Loucy (cell line): ENCODE results near the gene RASGRP1.

ENCODE experiments used
- H2AFZ ChIP-seq: fragments of 200-600 bp; sonication (generic); 2 replicates; pipeline ENCODE4 v1.6.0; 2016; ENCODE audit warnings: antibody characterized with exemption, mild to moderate bottlenecking, low read length, moderate library complexity
- H3F3A ChIP-seq: fragments of 200-600 bp; 2 replicates; pipeline ENCODE4 v1.6.0; 2016; ENCODE audit warnings: antibody characterized with exemption, low read depth, mild to moderate bottlenecking
- H3K27me3 ChIP-seq: fragments of 200-600 bp; sonication (generic); 2 replicates; pipeline ENCODE4 v1.6.1; 2014; ENCODE audit warnings: low read length, mild to moderate bottlenecking; ENCODE audit not compliant: insufficient read depth, poor library complexity, severe bottlenecking
- H3K36me3 ChIP-seq: fragments of 200-600 bp; sonication (generic); 2 replicates; pipeline ENCODE4 v1.6.1; 2016; ENCODE audit warnings: low read length; ENCODE audit not compliant: insufficient read depth
- H3K4me1 ChIP-seq: fragments of 200-600 bp; sonication (generic); 2 replicates; pipeline ENCODE4 v1.5.1; 2014; ENCODE audit warnings: low read length, mild to moderate bottlenecking; ENCODE audit not compliant: insufficient read depth, poor library complexity, severe bottlenecking
- H3K4me2 ChIP-seq: fragments of 200-600 bp; sonication (generic); 2 replicates; pipeline ENCODE4 v1.6.0; 2014; ENCODE audit warnings: antibody characterized with exemption, low read length, low read depth, mild to moderate bottlenecking; ENCODE audit not compliant: poor library complexity, severe bottlenecking
- H3K4me3 ChIP-seq: fragments of 200-600 bp; sonication (generic); 2 replicates; pipeline ENCODE4 v1.5.1; 2014; ENCODE audit warnings: low read length, mild to moderate bottlenecking, mixed read lengths; ENCODE audit not compliant: poor library complexity, severe bottlenecking
- H3K79me2 ChIP-seq: fragments of 200-600 bp; sonication (generic); 2 replicates; pipeline ENCODE4 v1.6.1; 2014; ENCODE audit warnings: low read length; ENCODE audit not compliant: insufficient read depth
- H3K9ac ChIP-seq: fragments of 200-600 bp; sonication (generic); 2 replicates; pipeline ENCODE4 v1.6.0; 2014; ENCODE audit warnings: mild to moderate bottlenecking, low read depth, low read length, moderate library complexity; ENCODE audit not compliant: poor library complexity, severe bottlenecking
- H3K9me2 ChIP-seq: fragments of 200-600 bp; sonication (generic); replicated peaks from 2 replicates; pipeline ENCODE4 v1.6.1; 2016; ENCODE audit warnings: low read depth, low read length, mixed read lengths
- H3K9me3 ChIP-seq: fragments of 200-600 bp; sonication (generic); 2 replicates; pipeline ENCODE4 v1.6.1; 2014; ENCODE audit warnings: mild to moderate bottlenecking, antibody characterized with exemption, low read length, low read depth; ENCODE audit not compliant: insufficient read depth
- H4K20me1 ChIP-seq: fragments of 200-600 bp; sonication (generic); 2 replicates; pipeline ENCODE4 v1.6.0; 2014; ENCODE audit warnings: antibody characterized with exemption, low read length, mild to moderate bottlenecking; ENCODE audit not compliant: insufficient read depth, poor library complexity, severe bottlenecking
- CTCF ChIP-seq: fragments of 200-600 bp; sonication (generic); conservative IDR thresholded peaks from 2 replicates; pipeline ENCODE4 v1.5.1; 2014; ENCODE audit warnings: mild to moderate bottlenecking, antibody characterized with exemption, low read length
- EZH2phosphoT487 ChIP-seq: fragments of 200-600 bp; IDR thresholded peaks from 2 replicates; pipeline ENCODE4 v1.6.1; 2018; ENCODE audit warnings: antibody characterized with exemption, mild to moderate bottlenecking, moderate library complexity, borderline replicate concordance

Gene RASGRP1

DNA sequence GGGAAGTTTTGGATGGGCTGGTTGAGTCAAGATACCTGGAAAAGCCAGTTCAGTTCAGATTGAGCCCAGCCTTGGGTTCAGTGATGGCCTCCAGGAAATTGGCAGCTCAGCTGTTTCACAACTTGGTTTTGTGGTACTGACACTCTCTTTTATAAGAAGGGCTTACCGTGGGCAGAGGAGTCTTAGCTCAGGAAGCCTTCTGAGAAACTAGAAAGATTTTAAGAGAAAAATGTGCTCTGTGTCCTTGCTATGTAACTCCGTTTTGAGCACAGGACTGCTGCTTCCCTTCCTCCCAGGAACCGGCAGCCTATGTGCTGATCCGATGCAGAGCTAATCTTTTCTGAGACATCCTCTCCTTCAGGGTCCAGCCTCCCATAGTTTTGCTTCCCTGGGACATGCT, 46.6 kb upstream of the RASGRP1 start:
- H3K4me3 ChIP-seq: peak overlapping the region; percentile 39
- TF ChIP-seq EZH2phosphoT487 (no peak), CTCF (no peak)
- H3K4me1 ChIP-seq: peaks cover 44% of the 10 kb centered on the region
- peak overlapping the region; percentile 64 for H3K4me2 ChIP-seq
- H3K9me2 ChIP-seq: no peaks in the 10 kb centered on the region
- no peaks in the 10 kb centered on the region for H4K20me1 ChIP-seq
- H3K9me3 ChIP-seq: no peaks in the 10 kb centered on the region
- no peaks in the 10 kb centered on the region; the same call in 1 of the 2 replicates for H3F3A ChIP-seq
- no peaks in the 10 kb centered on the region for H3K79me2 ChIP-seq
- no peaks in the 10 kb centered on the region for H3K27me3 ChIP-seq
- H2AFZ ChIP-seq: peak overlapping the region; percentile 38
- H3K36me3 ChIP-seq: no peaks in the 10 kb centered on the region
- peak overlapping the region; percentile 53 for H3K9ac ChIP-seq

DNA sequence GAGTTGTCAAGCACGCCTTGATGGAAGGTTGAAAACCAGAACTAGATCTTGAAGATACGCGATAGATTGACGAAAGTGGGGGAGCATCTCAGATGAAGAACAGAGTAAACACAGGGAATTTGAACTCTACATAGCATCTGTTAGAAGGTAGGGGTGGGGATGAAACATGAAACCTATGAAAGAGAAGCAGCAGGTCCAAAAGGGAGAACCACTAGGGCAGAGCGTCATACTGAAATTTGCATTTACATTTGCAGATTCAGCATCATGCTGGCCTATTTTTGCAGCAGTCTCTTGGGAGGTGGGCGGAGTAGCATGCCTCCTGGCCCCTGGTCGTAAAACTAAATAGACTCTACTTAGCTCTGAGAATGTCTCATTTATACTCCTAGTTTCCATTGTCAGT, 46.1 kb upstream of the RASGRP1 start:
- H3K4me2 ChIP-seq: peak overlapping the region; percentile 64
- no peaks in the 10 kb centered on the region; the same call in 1 of the 2 replicates for H3F3A ChIP-seq
- peak overlapping the region; percentile 53 for H3K9ac ChIP-seq
- no peaks in the 10 kb centered on the region for H3K79me2 ChIP-seq
- H3K9me3 ChIP-seq: no peaks in the 10 kb centered on the region
- TF ChIP-seq CTCF (no peak), EZH2phosphoT487 (no peak)
- H2AFZ ChIP-seq: peak overlapping the region; percentile 38
- no peaks in the 10 kb centered on the region for H3K9me2 ChIP-seq
- H3K4me1 ChIP-seq: peaks cover 44% of the 10 kb centered on the region
- H3K27me3 ChIP-seq: no peaks in the 10 kb centered on the region
- no peaks in the 10 kb centered on the region for H4K20me1 ChIP-seq
- H3K4me3 ChIP-seq: peak overlapping the region; percentile 39
- no peaks in the 10 kb centered on the region for H3K36me3 ChIP-seq

GRCh38 chr15:38609097-38609738, 44.6 kb upstream of the RASGRP1 start:
- no peak overlapping the region for H3K4me2 ChIP-seq
- H3F3A ChIP-seq: no peaks in the 10 kb centered on the region; the same call in 1 of the 2 replicates
- no peak overlapping the region for H3K4me3 ChIP-seq
- H3K9me3 ChIP-seq: no peaks in the 10 kb centered on the region
- H3K79me2 ChIP-seq: no peaks in the 10 kb centered on the region
- TF ChIP-seq CTCF: no peak
- TF ChIP-seq EZH2phosphoT487: no peak
- H3K36me3 ChIP-seq: no peaks in the 10 kb centered on the region
- no peaks in the 10 kb centered on the region for H3K27me3 ChIP-seq
- no peaks in the 10 kb centered on the region for H3K9me2 ChIP-seq
- H2AFZ ChIP-seq: 0 out of 2 replicates have a peak overlapping the region, but pooled peaks have one; percentile 24
- peaks cover 44% of the 10 kb centered on the region for H3K4me1 ChIP-seq
- H4K20me1 ChIP-seq: no peaks in the 10 kb centered on the region
- no peak overlapping the region for H3K9ac ChIP-seq
